GM18867 (cell line): ENCODE measurements around the gene RCL1.
"Not testable (repeated sequence)": the region's sequence is repeated elsewhere in the genome, so short reads cannot be mapped to it uniquely, and the experiment has no call there.

Experiments
- ATAC-seq: cut with Tn5 transposase; IDR thresholded peaks from one replicate; pipeline ENCODE4 v1.9.1; 2021; ENCODE audit warnings: mild to moderate bottlenecking, moderate library complexity; ENCODE audit not compliant: unreplicated experiment

Gene RCL1

DNA sequence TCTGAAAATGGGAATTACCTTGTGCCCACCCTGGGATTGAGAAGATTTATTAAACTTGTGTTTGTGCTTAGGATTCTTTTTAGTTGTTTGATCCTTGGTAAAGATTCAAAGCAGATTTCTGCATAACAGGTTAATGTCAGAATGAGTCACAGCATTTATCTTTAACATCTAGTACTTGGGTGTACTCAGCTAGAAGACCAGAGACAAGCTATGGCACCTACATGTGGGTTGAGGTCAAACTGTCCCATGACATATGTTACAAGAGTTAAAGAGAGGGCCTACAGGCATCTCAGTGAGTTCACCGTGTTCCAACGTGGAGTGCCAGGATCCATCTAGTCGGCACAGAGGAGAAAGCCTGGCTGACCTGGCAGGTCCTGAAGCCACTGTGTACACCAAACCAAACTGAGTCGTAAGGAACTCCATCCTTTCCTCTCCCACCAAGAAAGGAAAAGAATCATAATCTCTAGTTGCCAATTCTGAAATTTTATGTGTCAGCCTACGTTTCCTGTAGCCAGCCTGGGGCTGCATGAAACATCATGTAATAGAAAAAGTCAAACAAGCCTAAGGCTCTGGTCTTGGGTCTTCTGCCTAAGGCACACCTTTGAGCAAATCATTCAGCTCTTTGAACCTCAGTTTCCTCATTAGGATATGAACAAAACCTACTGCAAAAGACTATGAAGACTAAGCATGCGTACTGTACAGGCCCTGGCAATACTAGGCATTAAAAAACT is 73.7 kb downstream of the RCL1 start:
- no peak for ATAC-seq

DNA sequence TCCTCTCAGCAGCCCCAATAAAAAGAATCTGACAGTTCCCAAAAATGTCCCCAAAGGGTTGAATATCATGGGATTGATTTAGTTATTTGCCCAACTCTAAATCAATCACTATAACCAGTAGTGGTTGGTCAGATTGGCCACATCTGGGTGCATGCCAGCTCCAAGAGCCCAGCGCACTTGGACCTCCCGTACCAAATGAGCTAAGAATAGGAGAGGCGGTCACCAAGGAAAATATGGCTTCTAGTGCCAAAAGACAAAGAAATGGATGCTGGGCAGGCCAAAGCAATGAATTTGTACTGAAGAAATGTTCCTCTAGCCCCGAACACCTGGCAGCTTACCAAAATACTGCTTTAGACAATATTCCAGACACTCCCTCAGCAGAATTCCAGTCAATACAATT is 80.3 kb downstream of the RCL1 start:
- ATAC-seq = no peak

DNA sequence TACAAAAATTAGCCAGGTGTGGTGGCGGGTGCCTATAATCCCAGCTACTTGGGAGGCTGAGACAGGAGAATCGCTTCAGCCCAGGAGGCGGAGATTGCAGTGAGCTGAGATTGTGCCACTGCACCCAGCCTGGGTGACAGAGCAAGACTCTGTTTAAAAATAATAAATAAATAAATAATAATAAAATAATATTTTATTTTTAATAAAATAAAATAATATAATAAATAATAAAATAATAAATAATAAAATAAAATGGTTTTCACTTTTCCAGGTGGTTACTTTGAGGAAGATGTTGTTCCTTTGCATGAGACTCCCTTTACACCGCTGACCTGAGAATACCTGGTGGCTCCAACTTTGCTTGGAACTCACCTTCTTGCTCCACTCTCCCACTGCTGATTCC is 82.8 kb downstream of the RCL1 start:
- no peak for ATAC-seq

DNA sequence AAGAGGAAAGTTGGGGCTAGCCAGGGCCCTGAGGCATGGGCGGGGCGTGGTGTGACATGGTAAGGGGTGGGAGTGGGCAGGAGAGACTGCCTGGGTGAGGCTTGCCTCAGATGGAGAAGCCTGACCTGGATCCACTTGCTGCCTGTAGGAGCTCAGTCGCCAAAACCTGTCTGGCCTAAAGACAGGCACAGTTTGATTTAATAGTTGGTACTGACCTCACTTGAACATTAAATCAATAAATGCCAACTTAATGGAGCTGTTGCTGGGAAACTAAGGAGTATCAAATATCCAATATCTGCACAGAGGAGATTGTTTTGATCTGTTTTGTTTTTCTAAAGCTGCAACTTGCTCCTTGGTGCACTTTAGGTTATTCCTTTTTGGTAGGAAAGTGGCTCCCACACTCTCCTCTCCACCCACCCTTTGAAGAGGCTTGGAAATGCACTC is 86.4 kb downstream of the RCL1 start:
- no peak for ATAC-seq

DNA sequence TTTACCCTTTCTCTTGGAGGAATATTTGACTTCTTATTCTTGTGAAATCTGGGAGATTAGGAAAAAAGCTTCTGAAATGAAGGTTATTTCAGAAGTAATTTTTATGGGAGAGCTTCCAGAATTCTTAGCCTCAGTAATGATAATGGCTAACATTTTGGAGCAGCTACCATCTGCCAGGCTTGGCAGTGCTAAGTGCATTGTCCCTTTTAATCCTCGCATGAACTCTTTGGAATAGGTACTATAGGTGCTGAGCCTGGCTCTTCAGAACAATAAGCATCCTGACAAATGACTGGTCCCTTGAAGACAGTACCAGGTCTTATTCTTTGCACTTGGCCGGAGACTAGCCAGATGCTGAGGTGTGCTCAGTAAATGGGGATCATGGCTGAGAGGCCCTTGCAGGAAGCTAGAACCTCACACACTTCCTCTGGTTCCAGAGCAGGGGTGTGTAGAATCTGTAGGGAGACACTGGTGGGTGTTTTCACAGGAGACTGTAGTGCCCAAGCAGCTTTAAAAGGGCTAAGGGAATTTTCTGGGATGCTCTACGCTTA is 90.7 kb downstream of the RCL1 start:
- no peak for ATAC-seq

DNA sequence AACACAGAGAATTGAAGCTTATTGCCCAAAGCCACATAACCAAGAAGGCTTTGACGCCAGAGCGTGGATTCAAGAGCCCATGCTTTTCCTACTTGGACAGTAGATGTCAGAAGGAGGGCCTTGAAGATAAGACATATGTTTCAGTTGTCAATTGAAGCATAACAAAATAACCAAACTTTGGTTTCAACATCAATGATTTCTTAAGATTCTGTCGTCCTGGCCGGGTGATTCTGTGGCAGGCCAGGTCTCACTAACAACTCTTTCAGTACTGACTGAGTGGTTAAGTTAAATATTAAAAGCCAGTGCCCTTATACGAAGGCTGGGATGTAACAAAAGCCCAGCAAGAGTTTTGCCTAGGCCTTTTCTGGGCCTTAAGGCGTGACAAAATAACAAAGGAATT is 94.0 kb downstream of the RCL1 start:
- ATAC-seq = peak; percentile 94

DNA sequence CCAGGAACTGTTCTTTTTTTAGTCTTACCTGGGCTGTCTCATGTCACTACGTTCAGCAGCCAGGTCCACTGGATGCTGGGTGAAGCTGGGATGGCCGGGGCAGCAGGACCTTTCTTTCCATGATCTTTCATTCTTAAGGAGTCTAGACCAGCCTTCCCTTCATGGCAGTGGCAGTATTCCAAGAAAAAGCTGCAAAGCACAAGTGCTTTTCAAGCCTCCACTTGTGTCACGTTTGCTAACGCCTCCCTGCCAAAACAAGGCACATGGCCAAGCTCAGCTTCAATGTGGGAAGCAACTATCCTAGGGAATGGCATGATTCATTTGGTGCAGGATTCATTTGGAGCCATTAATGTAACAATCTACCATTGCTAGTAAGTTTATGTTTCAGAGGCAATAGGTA is 94.8 kb downstream of the RCL1 start:
- ATAC-seq = no peak

DNA sequence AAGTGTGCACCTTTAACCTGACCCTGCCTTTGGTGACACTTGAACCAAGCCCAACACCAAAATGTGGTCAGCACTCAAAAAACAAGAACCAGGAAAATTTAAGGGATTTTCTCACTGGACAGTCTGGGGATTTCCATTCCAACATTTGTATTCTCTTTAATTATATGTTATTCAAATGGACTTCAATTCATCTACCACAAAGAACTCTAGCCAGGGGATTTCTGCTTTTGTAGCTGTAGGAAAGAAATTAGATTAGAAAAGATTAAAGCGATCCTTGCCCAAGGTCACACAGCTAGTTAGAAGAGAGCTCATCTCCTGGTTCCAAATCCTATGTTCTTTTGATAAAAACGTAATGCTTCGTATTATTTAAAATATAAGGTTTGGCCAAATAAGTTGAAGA is 97.5 kb downstream of the RCL1 start:
- no peak for ATAC-seq

DNA sequence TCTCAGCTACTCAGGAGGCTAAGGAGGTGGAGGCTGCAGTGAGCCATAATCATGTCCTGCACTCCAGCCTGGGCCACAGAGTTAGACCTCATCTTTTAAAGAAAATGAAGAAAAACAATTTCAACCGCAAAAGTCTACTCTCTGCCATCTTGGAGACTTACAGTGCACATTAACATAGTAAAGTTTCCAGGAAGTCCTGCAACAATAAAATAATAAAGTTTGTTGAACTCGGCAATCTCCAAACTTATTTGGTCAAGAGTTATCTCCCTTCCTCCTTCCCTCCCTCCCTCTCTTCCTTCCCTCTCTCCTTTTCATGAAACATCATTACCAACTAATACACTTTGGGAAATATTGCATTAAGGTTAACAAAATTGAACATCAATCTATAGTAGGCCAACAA is 98.2 kb downstream of the RCL1 start:
- ATAC-seq = no peak

DNA sequence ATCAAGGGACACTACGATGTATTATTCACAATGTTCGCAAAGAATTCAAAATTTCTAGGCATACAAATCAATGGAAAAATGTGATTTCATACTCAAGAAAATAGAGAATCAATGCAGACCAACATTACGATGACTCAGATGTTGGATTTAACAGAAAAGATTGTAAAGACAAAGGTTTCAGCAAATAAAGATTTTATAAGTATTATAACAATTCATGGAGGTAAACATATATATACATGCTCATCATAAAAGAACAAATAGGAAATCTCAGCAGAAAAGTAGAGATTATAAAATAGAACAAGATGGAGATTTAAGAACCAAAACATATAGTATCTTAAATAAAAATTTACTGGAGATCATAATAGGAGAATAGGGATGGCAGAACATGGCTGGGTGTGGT is 98.9 kb downstream of the RCL1 start:
- no peak for ATAC-seq

DNA sequence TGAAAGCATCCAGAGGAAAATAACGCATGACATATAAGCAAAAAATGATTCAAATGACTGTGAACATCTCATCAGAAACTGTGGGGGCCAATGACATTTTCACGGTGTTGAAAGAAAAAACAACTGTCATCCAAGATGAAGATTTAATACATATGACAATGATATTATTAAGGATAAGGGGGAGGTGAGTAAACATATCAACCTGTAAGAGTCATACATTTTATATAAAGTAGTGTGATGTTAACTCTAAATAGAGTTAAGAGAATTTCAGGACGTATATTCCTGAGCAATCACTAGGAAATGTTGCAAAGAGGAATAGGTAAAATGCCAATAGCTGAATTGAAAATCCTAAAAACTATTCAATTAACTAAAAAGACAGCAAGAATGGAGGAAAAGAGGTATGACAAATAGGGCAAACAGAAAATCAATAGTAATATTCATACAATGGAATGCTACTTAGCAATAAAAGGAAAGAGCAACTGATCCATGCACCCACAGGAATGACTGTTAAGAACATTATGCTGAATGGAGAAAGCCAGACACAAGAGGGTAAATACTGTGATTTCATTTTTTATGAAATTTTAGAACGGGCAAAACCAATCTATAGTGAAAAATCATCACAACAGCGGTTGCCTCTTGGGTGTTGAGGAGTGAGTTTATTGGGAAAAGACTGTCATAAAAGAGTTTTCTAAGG is 99.9 kb downstream of the RCL1 start:
- no peak for ATAC-seq

DNA sequence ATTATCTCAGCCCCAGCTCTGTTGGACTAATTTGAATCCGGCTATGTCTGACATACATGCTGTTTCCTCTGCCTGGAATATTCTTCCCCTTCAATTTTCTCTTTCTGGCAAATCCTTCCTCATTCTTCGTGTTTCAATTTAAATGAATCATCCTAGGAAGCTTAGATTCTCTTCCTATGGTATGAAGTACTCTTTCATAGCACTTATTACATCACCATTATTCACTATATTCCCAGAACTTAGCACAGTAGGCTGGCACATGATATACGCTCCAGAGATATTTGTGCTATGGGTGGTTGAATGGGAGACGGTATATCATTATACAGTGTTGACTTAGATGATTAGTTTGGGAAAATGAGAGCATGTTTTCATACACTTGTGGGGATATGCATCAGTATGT is 101.3 kb downstream of the RCL1 start:
- no peak for ATAC-seq

DNA sequence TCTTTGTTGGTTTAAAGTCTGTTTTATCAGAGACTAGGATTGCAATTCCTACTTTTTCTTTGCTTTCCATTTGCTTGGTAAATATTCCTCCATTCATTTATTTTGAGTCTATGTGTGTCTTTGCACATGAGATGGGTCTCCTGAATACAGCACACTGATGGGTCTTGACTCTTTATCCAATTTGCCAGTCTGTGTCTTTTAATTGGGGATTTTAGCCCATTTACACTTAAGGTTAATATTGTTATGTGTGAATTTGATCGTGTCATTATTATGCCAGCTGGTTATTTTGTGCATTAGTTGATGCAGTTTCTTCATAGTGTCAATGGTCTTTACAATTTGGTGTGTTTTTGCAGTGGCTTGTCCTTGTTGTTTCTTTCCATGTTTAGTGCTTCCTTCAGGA is 107.1 kb downstream of the RCL1 start:
- ATAC-seq = not testable (repeated sequence)

DNA sequence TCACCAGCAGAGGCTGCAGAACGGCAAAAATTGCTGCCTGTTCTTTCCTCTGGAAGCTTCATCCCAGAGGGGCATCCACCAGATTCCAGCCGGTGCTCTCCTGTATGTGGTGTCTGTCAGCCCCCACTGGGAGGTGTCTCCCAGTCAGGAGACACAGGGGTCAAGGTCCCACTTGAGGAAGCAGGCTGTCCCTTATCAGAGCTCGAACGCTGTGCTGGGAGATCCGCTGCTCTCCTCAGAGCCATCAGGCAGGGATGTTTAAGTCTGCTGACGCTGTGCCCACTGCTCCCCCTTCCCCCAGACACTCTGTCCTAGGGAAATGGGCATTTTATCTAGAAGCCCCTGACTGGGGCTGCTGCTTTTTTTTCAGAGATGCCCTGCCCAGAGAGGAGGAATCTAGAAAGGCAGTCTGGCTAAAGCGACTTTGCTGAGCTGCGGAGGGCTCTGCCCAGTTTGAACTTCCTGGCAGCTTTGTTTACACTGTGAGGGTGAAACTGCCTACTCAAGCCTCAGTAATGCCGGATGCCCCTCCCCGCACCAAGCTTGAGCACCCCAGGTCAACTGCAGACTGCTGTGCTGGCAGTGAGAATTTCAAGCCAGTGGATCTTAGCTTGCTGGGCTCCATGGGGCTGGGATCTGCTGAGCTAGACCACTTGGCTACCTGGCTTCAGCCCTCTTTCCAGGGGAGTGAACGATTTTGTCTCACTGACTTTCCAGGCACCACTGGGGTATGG is 108.8 kb downstream of the RCL1 start:
- ATAC-seq = not testable (repeated sequence)

DNA sequence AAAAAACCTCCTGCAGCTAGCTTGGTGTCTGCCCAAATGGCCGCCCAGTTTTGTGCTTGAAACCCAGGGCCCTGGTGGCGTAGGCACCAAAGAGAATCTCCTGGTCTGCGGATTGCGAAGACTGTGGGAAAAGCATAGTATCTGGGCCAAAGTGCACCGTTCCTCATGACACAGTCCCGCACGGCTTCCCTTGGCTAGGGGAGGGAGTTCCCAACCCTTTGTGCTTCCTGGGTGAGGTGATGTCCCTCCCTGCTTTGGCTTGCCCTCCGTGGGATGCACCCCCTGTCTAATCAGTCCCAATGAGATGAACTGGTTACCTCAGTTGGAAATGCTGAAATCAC is 109.4 kb downstream of the RCL1 start:
- no peak for ATAC-seq

DNA sequence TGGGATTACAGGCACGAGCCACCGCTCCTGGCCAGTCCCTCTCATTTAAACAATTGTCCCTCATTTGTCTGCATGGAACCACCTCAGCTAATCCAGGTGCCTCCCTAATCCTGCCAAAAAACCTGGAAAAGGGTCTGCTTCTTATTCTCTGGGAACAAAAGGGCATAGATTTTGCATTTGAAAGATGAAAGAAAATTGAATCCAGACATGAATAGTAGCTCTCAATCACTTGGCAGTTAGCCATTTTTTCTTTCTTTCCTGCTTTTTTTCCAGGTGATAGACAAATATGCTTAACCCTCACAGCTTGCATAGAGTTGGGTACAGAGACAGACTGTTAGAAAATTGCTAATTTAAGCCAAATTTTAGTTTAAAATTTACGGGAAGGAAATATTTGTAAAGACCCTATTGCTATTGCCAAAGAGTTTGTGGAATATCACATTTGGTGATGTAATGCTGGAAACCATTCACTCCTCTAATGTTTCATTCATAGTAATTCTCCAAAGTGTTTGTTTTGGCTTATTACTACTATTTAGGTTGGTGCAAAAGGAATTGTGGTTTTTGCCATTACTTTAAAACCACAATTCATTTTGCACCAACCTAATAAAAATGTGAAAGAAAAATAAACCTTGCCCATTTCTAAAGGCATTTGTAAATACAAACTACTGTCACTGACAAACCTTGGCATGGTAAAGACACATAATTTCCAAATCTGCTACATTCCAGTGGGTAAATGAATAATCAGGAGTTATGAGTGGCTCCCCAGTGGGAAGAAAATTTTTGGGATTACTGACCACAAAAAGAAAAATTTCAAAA is 111.8 kb downstream of the RCL1 start:
- no peak for ATAC-seq

DNA sequence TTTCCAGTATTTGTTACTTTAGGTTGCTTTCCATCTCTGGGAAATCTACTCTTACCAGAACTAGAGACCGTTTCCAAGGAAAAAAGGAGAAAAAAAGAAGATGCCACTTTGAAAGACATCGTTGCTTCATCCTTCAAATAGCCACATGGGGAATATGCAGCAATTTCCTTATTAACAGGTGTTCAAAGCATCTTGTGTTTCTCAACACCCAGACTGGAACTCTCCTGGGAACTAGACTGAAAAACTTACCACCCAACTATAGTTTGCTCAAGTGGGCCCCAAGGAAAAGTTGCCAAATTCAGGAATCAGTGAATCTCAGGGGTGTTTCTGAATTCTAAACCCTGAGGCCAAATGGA is 112.4 kb downstream of the RCL1 start:
- ATAC-seq = no peak
